Left lung (tissue), 10 donors: ENCODE results near the gene BCORL1. TPM values are rescaled to one million over a fixed set of nuclear protein-coding genes. Genes with fewer than 3 reads are reported as not detected.

Experiments
- ATAC-seq: fragments of 200-7000 bp; cut with Tn5 transposase; one replicate; pipeline ENCODE4 v1.9.1; 2020; ENCODE audit warnings: moderate library complexity
- DNase-seq, 4 donors: peaks; one replicate each; pipeline ENCODE4 v3.0.0-alpha.2; 2013 to 2020
- H3K27ac ChIP-seq, 2 donors: fragments of 200-600 bp; sonication (generic) in 1 of 2; one replicate each; pipeline versions ENCODE4 v1.5.0 to v1.8.0; 2020 to 2021
- H3K27me3 ChIP-seq, 2 donors: fragments of 200-600 bp; sonication (generic) in 1 of 2; one replicate each; pipeline versions ENCODE4 v1.5.0 to v1.8.0; 2020 to 2021
- H3K36me3 ChIP-seq, 2 donors: fragments of 200-600 bp; sonication (generic) in 1 of 2; one replicate each; pipeline versions ENCODE4 v1.5.0 to v1.8.0; 2020 to 2021
- H3K4me1 ChIP-seq, 2 donors: fragments of 200-600 bp; one replicate each; pipeline ENCODE4 v1.8.0; 2021
- H3K4me3 ChIP-seq, 2 donors: fragments of 200-600 bp; sonication (generic) in 1 of 2; one replicate each; pipeline versions ENCODE4 v1.5.0 to v1.8.0; 2020 to 2021; ENCODE audit warnings: mild to moderate bottlenecking in 1 of 2
- H3K9me3 ChIP-seq, 2 donors: fragments of 200-600 bp; sonication (generic) in 1 of 2; one replicate each; pipeline versions ENCODE4 v1.5.0 to v1.8.0; 2020 to 2021
- CTCF ChIP-seq, 2 donors: fragments of 200-600 bp; sonication (generic) in 1 of 2; IDR thresholded peaks; one replicate each; pipeline versions ENCODE4 v1.5.0 to v1.8.0; 2021; ENCODE audit warnings: antibody characterized with exemption in 2 of 2
- intact Hi-C, 2 donors: fragments of 100-400 bp; cut with DNase I; formaldehyde crosslinking; loops; one replicate each; pipeline versions ENCODE4 v1.11.2 to v1.14.2; 2022
- polyA plus RNA-seq, 6 donors: library from polyadenylated mRNA; unstranded; fragments of 120-200 nt; gene quantifications; one replicate each; pipeline ENCODE4 v1.2.1, GENCODE V29; 2013; ENCODE audit not compliant: insufficient read length in 6 of 6
- total RNA-seq, 2 donors: library from RNA; stranded (reverse); fragmentation: NEBNext Ultra II Directional; extraction: Animal tissue kit (Norgen Biotek cat#: 25700); gene quantifications; one replicate each; pipeline ENCODE4 v1.2.1, GENCODE V29; 2021
- donor health status: DM: no; HTN: yes; CAD: no.
- donor health status: DM: no; HTN: no; CAD: no.

The BCORL1 gene
- total and polyA plus RNA-seq, 8 donors = 12.1 to 20.7 (median 18.8) TPM

GRCh38 chrX:130014770-130015169, 32.3 kb downstream of the BCORL1 start:
- intact Hi-C loops = no loop called here
- TF ChIP-seq CTCF (IDR thresholded peaks at IDR 0.05) = no peak
- H3K9me3 ChIP-seq = no peaks in the 10 kb centered on the region

GRCh38 chrX:130015181-130015580, 32.7 kb downstream of the BCORL1 start:
- intact Hi-C loops = no loop called here
- H3K9me3 ChIP-seq = no peaks in the 10 kb centered on the region
- H3K4me3 ChIP-seq = no peak overlapping the region
- DNase-seq (no peak), ATAC-seq (no peak)
- H3K36me3 ChIP-seq = peaks cover 0 to 47% of the 10 kb centered on the region in 2 donors
- H3K27me3 ChIP-seq = no peaks in the 10 kb centered on the region
- TF ChIP-seq CTCF (IDR thresholded peaks at IDR 0.05) = no peak
- H3K4me1 ChIP-seq = no peaks in the 10 kb centered on the region
- no peak overlapping the region for H3K27ac ChIP-seq

More at GRCh38 chrX:130014770-130015169, 32.3 kb downstream of the BCORL1 start:
- no peak for DNase-seq
- no peak for ATAC-seq
- no peaks in the 10 kb centered on the region for H3K27me3 ChIP-seq
- peaks cover 0 to 48% of the 10 kb centered on the region in 2 donors for H3K36me3 ChIP-seq
- H3K27ac ChIP-seq = no peak overlapping the region
- H3K4me1 ChIP-seq = no peaks in the 10 kb centered on the region
- no peak overlapping the region for H3K4me3 ChIP-seq

GRCh38 chrX:130018143-130018542, 35.7 kb downstream of the BCORL1 start:
- no peak for TF ChIP-seq CTCF (IDR thresholded peaks at IDR 0.05)
- Histone ChIP-seq H3K4me1 (no peaks in the 10 kb centered on the region), H3K36me3 (peaks cover 0 to 59% of the 10 kb centered on the region in 2 donors), H3K4me3 (no peak overlapping the region), H3K27ac (no peak overlapping the region), H3K27me3 (no peaks in the 10 kb centered on the region), H3K9me3 (no peaks in the 10 kb centered on the region)
- no peak for ATAC-seq
- DNase-seq = no peak
- intact Hi-C loops = no loop called here

GRCh38 chrX:130020661-130021324, 38.4 kb downstream of the BCORL1 start:
- DNase-seq = no peak
- Histone ChIP-seq H3K36me3 (peaks cover 0 to 44% of the 10 kb centered on the region in 2 donors), H3K27me3 (no peaks in the 10 kb centered on the region), H3K4me3 (no peak overlapping the region), H3K4me1 (peaks cover 0 to 8% of the 10 kb centered on the region in 2 donors), H3K9me3 (no peaks in the 10 kb centered on the region), H3K27ac (no peak overlapping the region)
- no peak for TF ChIP-seq CTCF (IDR thresholded peaks at IDR 0.05)
- ATAC-seq = no peak
- intact Hi-C loops = no loop called here

GRCh38 chrX:130024127-130024526, 41.7 kb downstream of the BCORL1 start:
- intact Hi-C loops = no loop called here
- H3K27me3 ChIP-seq = no peaks in the 10 kb centered on the region
- H3K27ac ChIP-seq = peak overlapping the region in 1 of 2 donors; percentile 64
- peaks cover 0 to 40% of the 10 kb centered on the region in 2 donors for H3K36me3 ChIP-seq
- H3K4me1 ChIP-seq = peaks cover 0 to 8% of the 10 kb centered on the region in 2 donors
- peak; percentile 7 to 88 (median 68) for DNase-seq
- TF ChIP-seq CTCF (IDR thresholded peaks at IDR 0.05) = no peak
- H3K4me3 ChIP-seq = no peak overlapping the region
- no peaks in the 10 kb centered on the region for H3K9me3 ChIP-seq
- ATAC-seq = peak; percentile 95
